Measurements from ENCODE around the gene ALG2. TPM values are rescaled to one million over a fixed set of nuclear protein-coding genes. Genes with fewer than 3 reads are reported as not detected.

Gene ALG2
- polyA plus RNA-seq, 1 donor from 2014 or later: 15.8 TPM

DNA sequence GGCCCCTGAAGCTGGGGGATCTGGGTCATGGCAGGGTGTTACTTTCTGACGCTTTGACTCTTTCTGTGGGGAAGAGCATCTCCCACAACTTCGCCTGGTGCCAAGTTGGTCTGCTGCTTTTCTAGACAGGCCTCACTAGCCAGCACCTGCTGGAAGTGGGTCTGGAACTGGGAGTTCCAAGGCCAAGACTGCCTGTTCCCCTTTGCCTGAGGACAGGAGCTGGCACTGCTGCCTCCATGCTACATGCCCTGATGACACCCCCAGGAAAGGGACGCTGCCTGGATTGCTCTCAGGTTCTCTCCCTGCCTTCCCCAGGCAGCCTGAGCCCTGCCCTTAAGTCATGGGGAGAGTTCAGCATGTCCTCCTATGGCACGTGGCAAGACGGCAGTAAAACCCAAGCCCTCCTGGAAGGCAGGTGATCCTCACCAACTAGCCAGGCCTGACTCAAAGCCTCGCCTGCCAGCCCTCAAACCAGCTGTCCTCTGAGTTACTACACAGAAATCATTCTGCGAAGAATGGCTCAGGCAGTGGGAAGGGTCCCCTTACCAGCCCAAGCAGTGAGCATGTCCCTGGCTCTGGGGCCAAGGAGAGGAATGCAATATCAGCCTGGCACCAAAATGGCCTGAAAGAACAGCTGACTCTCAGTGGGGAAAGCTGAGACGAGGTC is 36.1 kb upstream of the ALG2 start:
- Histone ChIP-seq H3K9ac (ENCODE audit: low read length) (no peak overlapping the region), H3K27me3 (ENCODE audit: insufficient read depth, low read depth, low read length) (no peaks in the 10 kb centered on the region), H3K4me3 (ENCODE audit: low read length) (no peak overlapping the region), H3K9me2 (ENCODE audit: insufficient read depth, low read length) (no peaks in the 10 kb centered on the region), H3K9me3 (ENCODE audit: low read length) (no peaks in the 10 kb centered on the region), H4K20me1 (ENCODE audit: insufficient read depth) (no peaks in the 10 kb centered on the region), H3K79me2 (replicated peaks; ENCODE audit: insufficient read depth, low read length) (no peaks in the 10 kb centered on the region), H2AFZ (ENCODE audit: low read depth, low read length) (no peak overlapping the region), H3K27ac (ENCODE audit: low read length) (no peak overlapping the region), H3K4me2 (ENCODE audit: low read length) (no peak overlapping the region), H3F3A (ENCODE audit: insufficient read depth, low read length, poor library complexity, severe bottlenecking) (no peaks in the 10 kb centered on the region), H3K36me3 (ENCODE audit: insufficient read depth, low read length) (no peaks in the 10 kb centered on the region)
- TF ChIP-seq, protein P1, sequence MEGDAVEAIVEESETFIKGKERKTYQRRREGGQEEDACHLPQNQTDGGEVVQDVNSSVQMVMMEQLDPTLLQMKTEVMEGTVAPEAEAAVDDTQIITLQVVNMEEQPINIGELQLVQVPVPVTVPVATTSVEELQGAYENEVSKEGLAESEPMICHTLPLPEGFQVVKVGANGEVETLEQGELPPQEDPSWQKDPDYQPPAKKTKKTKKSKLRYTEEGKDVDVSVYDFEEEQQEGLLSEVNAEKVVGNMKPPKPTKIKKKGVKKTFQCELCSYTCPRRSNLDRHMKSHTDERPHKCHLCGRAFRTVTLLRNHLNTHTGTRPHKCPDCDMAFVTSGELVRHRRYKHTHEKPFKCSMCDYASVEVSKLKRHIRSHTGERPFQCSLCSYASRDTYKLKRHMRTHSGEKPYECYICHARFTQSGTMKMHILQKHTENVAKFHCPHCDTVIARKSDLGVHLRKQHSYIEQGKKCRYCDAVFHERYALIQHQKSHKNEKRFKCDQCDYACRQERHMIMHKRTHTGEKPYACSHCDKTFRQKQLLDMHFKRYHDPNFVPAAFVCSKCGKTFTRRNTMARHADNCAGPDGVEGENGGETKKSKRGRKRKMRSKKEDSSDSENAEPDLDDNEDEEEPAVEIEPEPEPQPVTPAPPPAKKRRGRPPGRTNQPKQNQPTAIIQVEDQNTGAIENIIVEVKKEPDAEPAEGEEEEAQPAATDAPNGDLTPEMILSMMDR (IDR thresholded peaks at IDR 0.05; ENCODE audit: poor library complexity, severe bottlenecking): no peak
- no peak for TF ChIP-seq REST (IDR thresholded peaks at IDR 0.05; ENCODE audit: borderline replicate concordance)
- TF ChIP-seq EP300 (conservative IDR thresholded peaks at IDR 0.05; ENCODE audit: poor library complexity, severe bottlenecking): no peak
- TF ChIP-seq POLR2AphosphoS5 (IDR thresholded peaks at IDR 0.05): no peak
- no peak for TF ChIP-seq RAD21 (conservative IDR thresholded peaks at IDR 0.05)
- no peak for TF ChIP-seq SMC3 (conservative IDR thresholded peaks at IDR 0.05; ENCODE audit: poor library complexity)
- no peak for TF ChIP-seq TAF1 (IDR thresholded peaks at IDR 0.05; ENCODE audit: low read depth)
- no peak for TF ChIP-seq EZH2 (IDR thresholded peaks at IDR 0.05; ENCODE audit: borderline replicate concordance, insufficient read depth, low read length, poor library complexity, severe bottlenecking)
- TF ChIP-seq MXI1 (conservative IDR thresholded peaks at IDR 0.05; ENCODE audit: poor library complexity, severe bottlenecking): no peak

- H3K36me3 ChIP-seq (ENCODE audit: insufficient read depth, low read length): no peaks in the 10 kb centered on the region
- H4K20me1 ChIP-seq (ENCODE audit: insufficient read depth): no peaks in the 10 kb centered on the region
- H3K79me2 ChIP-seq (replicated peaks; ENCODE audit: insufficient read depth, low read length): no peaks in the 10 kb centered on the region
- TF ChIP-seq EP300 (conservative IDR thresholded peaks at IDR 0.05; ENCODE audit: poor library complexity, severe bottlenecking) (no peak), EZH2 (IDR thresholded peaks at IDR 0.05; ENCODE audit: borderline replicate concordance, insufficient read depth, low read length, poor library complexity, severe bottlenecking) (no peak), REST (IDR thresholded peaks at IDR 0.05; ENCODE audit: borderline replicate concordance) (no peak), MXI1 (conservative IDR thresholded peaks at IDR 0.05; ENCODE audit: poor library complexity, severe bottlenecking) (no peak), TAF1 (IDR thresholded peaks at IDR 0.05; ENCODE audit: low read depth) (no peak), RAD21 (conservative IDR thresholded peaks at IDR 0.05) (no peak), SMC3 (conservative IDR thresholded peaks at IDR 0.05; ENCODE audit: poor library complexity) (no peak), POLR2AphosphoS5 (IDR thresholded peaks at IDR 0.05) (no peak)
- TF ChIP-seq, protein P1 (IDR thresholded peaks at IDR 0.05; ENCODE audit: poor library complexity, severe bottlenecking): no peak
- no peak overlapping the region for H2AFZ ChIP-seq (ENCODE audit: low read depth, low read length)
- H3K9me2 ChIP-seq (ENCODE audit: insufficient read depth, low read length): no peaks in the 10 kb centered on the region
- H3K4me2 ChIP-seq (ENCODE audit: low read length): no peak overlapping the region
- no peaks in the 10 kb centered on the region for H3K9me3 ChIP-seq (ENCODE audit: low read length)
- H3K27me3 ChIP-seq (ENCODE audit: insufficient read depth, low read depth, low read length): no peaks in the 10 kb centered on the region
- no peaks in the 10 kb centered on the region for H3F3A ChIP-seq (ENCODE audit: insufficient read depth, low read length, poor library complexity, severe bottlenecking)
- H3K9ac ChIP-seq (ENCODE audit: low read length): no peak overlapping the region
- H3K27ac ChIP-seq (ENCODE audit: low read length): no peak overlapping the region
- H3K4me3 ChIP-seq (ENCODE audit: low read length): no peak overlapping the region
Measured at GRCh38 chr9:99255651-99256050, 33.9 kb upstream of the ALG2 start.
